Stimulated activated naive CD8-positive, alpha-beta T cell treated with anti-CD3 and anti-CD28 coated beads, Interleukin-15, Interleukin-2, amounts not matched to agents 100 ng/mL and 50 ng/mL, for 24 hours (primary cell): ENCODE data around the gene SYNJ2.

Experiments used
- H3K27ac Mint-ChIP-seq: one replicate; pipeline ENCODE4 v1.8.0; 2021; ENCODE audit warnings: mild to moderate bottlenecking, mixed read lengths
- H3K27me3 Mint-ChIP-seq: one replicate; pipeline ENCODE4 v1.8.0; 2021; ENCODE audit warnings: mixed read lengths
- H3K36me3 Mint-ChIP-seq: one replicate; pipeline ENCODE4 v1.8.0; 2021; ENCODE audit warnings: low read depth, mixed read lengths
- H3K4me1 Mint-ChIP-seq: one replicate; pipeline ENCODE4 v1.8.0; 2021; ENCODE audit warnings: low read depth, mixed read lengths
- H3K4me3 Mint-ChIP-seq: one replicate; pipeline ENCODE4 v1.8.0; 2021; ENCODE audit warnings: mild to moderate bottlenecking, mixed read lengths
- H3K9me3 Mint-ChIP-seq: one replicate; pipeline ENCODE4 v1.8.0; 2021; ENCODE audit warnings: mixed read lengths

SYNJ2 gene

GRCh38 chr6:158018041-158018771 is 36.5 kb downstream of the SYNJ2 start:
- H3K27ac Mint-ChIP-seq = no peak overlapping the region
- H3K4me1 Mint-ChIP-seq = peaks cover 21% of the 10 kb centered on the region
- H3K27me3 Mint-ChIP-seq = no peaks in the 10 kb centered on the region
- H3K36me3 Mint-ChIP-seq = peaks cover 24% of the 10 kb centered on the region
- H3K9me3 Mint-ChIP-seq = peaks cover 6% of the 10 kb centered on the region
- H3K4me3 Mint-ChIP-seq = no peak overlapping the region

DNA sequence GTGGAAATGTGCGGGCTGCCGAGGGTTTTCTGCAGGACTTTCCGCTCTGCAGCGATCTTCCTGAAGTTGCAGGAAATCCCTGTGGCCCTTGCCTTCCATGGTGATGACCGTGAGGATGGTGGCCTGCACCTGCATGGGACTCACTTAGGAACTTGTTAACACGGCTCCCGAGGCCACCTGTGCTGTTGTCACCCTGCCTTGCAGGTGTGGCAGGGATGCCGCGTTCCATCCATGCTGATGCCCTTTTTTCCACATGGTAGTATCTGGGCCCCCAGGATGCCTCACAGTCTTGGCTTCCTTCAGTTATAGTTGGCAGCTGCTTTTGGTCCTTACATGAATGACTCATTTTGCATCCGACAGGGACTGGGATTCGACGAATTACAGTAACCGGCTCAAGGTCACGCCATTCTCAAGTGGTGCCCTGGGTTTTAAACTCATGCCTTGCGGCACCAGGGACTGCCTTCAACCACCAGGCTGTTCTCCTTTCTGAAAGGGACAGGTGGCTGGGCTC is 37.2 kb downstream of the SYNJ2 start:
- Mint-ChIP-seq H3K4me3 (no peak overlapping the region), H3K27ac (no peak overlapping the region), H3K4me1 (peaks cover 14% of the 10 kb centered on the region)

GRCh38 chr6:158019416-158019815 is 37.8 kb downstream of the SYNJ2 start:
- no peaks in the 10 kb centered on the region for H3K27me3 Mint-ChIP-seq
- H3K4me1 Mint-ChIP-seq = peaks cover 10% of the 10 kb centered on the region
- peaks cover 17% of the 10 kb centered on the region for H3K36me3 Mint-ChIP-seq
- H3K9me3 Mint-ChIP-seq = no peaks in the 10 kb centered on the region
- H3K27ac Mint-ChIP-seq = no peak overlapping the region
- no peak overlapping the region for H3K4me3 Mint-ChIP-seq

More for the DNA sequence above, 37.2 kb downstream of the SYNJ2 start:
- H3K9me3 Mint-ChIP-seq = peaks cover 1% of the 10 kb centered on the region
- no peaks in the 10 kb centered on the region for H3K27me3 Mint-ChIP-seq
- H3K36me3 Mint-ChIP-seq = peaks cover 18% of the 10 kb centered on the region

GRCh38 chr6:158020272-158020711 is 38.6 kb downstream of the SYNJ2 start:
- no peaks in the 10 kb centered on the region for H3K27me3 Mint-ChIP-seq
- H3K4me3 Mint-ChIP-seq = no peak overlapping the region
- peaks cover 17% of the 10 kb centered on the region for H3K36me3 Mint-ChIP-seq
- no peaks in the 10 kb centered on the region for H3K9me3 Mint-ChIP-seq
- H3K27ac Mint-ChIP-seq = no peak overlapping the region
- H3K4me1 Mint-ChIP-seq = peaks cover 8% of the 10 kb centered on the region

DNA sequence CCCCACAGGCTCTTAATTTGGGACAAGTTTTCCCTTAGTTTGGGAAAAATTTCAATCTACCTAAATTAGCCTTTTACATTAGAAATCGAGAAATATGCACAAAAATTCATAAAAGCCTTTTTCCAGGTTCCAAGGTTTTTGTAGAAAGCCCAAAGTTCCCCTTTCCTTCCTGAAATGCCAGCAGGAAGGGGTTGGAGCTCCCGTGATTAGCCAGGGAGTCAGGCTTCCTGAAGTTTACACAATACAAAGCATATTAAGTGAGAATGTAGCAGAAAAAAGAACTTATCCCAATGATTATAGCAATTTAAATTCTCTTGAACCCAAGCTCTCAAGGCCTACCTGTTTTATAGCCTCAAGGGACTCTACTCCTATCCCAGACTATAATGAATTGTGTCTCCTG is 39.1 kb downstream of the SYNJ2 start:
- H3K4me3 Mint-ChIP-seq = no peak overlapping the region
- peaks cover 17% of the 10 kb centered on the region for H3K36me3 Mint-ChIP-seq
- H3K27ac Mint-ChIP-seq = no peak overlapping the region
- no peaks in the 10 kb centered on the region for H3K9me3 Mint-ChIP-seq
- H3K27me3 Mint-ChIP-seq = no peaks in the 10 kb centered on the region
- H3K4me1 Mint-ChIP-seq = peaks cover 13% of the 10 kb centered on the region

DNA sequence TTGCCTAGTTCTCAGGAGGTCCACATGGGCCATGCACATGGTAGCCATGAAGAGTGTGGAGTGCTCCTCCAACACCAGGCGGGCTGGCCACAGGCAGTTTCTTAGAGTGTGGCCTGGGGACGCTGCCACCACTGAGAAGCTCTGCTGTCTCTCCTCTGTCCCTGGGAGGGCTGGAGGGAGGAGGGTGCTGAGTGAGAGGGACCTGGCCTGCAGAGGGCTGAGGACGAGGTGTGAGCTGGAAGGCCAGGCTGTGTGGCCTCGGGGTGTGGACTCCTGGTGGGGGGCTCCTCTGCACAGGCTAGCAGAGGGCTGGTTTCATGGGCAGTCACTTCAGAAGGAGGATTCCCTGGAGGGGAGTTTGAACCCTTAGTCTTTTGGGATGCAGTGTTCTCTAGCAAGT is 39.7 kb downstream of the SYNJ2 start:
- no peak overlapping the region for H3K4me3 Mint-ChIP-seq
- H3K4me1 Mint-ChIP-seq = peaks cover 19% of the 10 kb centered on the region
- H3K27me3 Mint-ChIP-seq = no peaks in the 10 kb centered on the region
- no peak overlapping the region for H3K27ac Mint-ChIP-seq
- peaks cover 17% of the 10 kb centered on the region for H3K36me3 Mint-ChIP-seq
- no peaks in the 10 kb centered on the region for H3K9me3 Mint-ChIP-seq

DNA sequence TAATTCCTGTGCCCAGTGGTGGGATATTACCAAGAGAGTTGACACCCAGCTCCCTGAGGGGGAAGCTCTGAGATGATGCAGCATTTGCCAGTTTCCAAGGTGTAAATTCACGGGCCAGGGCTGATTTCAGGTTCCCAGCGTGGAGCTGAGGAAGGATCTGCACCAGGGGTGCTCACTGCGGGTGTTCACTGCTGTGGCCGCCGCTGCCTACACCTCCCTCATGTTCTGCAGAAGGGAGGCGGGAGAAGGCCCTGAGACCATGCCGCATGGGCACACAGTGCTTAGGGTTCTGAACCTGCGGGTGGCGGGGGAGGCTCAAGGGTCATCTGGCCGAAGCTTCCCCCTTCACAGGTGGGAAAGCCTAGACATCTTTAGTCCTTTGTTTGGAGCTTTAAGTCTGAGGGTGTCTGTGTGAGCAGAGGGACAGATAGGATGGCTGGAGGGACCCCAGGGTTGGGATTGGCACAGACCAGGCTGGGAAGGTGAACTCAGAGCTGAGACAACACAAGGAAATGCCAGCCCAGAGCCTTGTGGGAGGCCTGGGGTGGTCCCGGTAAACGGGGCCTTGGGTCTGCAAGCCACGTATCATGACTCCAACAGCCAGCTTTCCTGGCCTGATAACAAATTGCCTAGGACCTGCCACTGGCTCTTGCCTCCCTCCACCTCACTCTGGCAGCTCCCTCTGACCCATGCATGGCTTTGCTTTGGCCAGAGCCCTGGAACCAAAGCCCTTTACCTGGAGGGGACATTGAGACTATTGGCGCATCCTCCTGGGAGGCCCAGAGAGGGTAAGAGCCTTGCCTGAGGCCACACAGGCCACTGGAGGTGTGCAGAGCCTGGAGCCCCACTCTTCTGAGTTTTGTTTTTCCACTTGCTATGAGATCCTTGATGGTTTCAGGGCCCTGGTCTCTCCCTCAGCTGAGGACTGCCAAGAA is 40.4 kb downstream of the SYNJ2 start:
- H3K9me3 Mint-ChIP-seq = no peaks in the 10 kb centered on the region
- no peak overlapping the region for H3K4me3 Mint-ChIP-seq
- no peak overlapping the region for H3K27ac Mint-ChIP-seq
- peaks cover 26% of the 10 kb centered on the region for H3K4me1 Mint-ChIP-seq
- peaks cover 17% of the 10 kb centered on the region for H3K36me3 Mint-ChIP-seq
- no peaks in the 10 kb centered on the region for H3K27me3 Mint-ChIP-seq

DNA sequence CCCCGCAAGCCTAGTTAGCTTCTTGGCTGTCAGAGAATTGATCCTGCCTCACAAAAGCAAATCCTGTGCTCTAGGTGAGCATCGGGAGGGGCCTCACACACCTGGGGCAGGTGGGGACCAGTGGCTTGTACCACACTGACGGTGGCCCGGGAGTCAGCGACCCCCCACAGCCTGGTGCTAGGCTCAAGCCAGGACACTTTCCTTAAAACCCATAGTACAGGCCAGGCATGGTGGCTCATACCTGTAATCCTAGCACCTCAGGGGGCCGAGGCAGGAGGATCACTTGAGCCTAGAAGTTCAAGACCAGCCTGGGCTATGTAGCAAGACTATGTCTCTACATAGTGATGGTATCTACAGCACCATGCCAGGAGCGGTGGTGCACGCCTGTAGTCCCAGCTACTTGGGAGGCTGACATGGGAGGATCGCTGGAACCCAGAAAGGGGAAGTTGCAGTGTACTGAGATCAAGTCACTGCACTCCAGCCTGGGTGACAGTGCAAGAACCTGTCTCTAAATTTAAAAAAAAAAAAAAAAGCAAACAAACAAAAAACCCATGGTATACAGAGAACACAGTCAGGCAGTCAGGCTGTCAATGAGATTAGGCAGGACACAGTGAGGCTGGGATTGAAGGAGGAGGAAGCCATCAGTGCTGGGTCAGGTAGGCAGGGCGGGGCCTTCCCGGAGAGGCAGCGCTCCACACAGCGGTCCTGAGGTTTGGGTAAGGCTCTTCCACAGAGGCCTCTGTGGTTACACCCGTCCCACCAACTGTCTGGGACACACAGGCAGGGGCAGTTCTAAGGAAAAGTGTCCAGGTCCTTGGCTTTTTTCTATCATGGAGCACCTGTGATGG is 41.3 kb downstream of the SYNJ2 start:
- Mint-ChIP-seq H3K9me3 (no peaks in the 10 kb centered on the region), H3K27ac (peak overlapping the region; percentile 26), H3K27me3 (no peaks in the 10 kb centered on the region), H3K4me3 (no peak overlapping the region), H3K36me3 (peaks cover 22% of the 10 kb centered on the region), H3K4me1 (peaks cover 35% of the 10 kb centered on the region)

GRCh38 chr6:158023597-158023939 is 41.9 kb downstream of the SYNJ2 start:
- Mint-ChIP-seq H3K36me3 (peaks cover 24% of the 10 kb centered on the region), H3K4me3 (no peak overlapping the region), H3K27ac (no peak overlapping the region), H3K9me3 (no peaks in the 10 kb centered on the region), H3K4me1 (peaks cover 37% of the 10 kb centered on the region), H3K27me3 (no peaks in the 10 kb centered on the region)

DNA sequence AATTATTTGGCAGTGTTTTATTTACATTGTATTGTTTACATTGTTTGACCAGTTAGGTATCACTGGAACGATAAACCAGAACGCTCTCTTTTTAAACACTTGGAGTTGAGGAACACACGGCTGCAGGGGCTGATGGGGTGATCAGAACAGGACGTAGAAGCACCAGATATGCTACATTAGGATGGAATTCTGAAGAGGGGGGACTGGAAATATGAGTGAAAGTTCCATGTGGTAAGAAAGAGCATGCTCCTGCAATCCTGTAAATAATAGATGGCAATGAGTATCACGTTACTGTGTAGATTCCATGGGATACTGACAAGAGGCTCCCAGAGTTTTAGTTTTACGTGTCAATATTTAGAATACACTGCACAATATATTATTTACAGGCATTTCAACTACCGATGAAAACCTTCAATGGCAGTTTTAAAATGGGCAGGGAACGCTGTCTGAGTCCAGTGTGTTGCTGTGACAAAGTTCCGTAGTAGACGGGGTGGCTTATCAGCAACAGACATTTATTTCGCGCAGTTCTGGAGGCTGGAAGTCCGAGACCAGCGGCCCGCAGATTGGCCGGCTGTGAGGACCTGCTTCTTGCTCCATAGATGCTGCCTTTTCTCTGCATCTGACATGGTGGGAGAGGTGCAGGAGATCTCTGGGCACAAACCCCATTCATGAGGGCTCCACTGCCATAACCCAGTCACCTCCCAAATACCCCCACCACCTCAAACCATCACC is 43.1 kb downstream of the SYNJ2 start:
- Mint-ChIP-seq H3K9me3 (no peaks in the 10 kb centered on the region), H3K36me3 (peaks cover 17% of the 10 kb centered on the region), H3K4me1 (peaks cover 37% of the 10 kb centered on the region), H3K27me3 (no peaks in the 10 kb centered on the region), H3K27ac (peak overlapping the region; percentile 45), H3K4me3 (no peak overlapping the region)

GRCh38 chr6:158026054-158026900 is 44.6 kb downstream of the SYNJ2 start:
- Mint-ChIP-seq H3K27me3 (no peaks in the 10 kb centered on the region), H3K4me3 (peak overlapping the region; percentile 82), H3K9me3 (no peaks in the 10 kb centered on the region), H3K27ac (peak overlapping the region; percentile 99), H3K4me1 (peaks cover 49% of the 10 kb centered on the region), H3K36me3 (peaks cover 19% of the 10 kb centered on the region)

DNA sequence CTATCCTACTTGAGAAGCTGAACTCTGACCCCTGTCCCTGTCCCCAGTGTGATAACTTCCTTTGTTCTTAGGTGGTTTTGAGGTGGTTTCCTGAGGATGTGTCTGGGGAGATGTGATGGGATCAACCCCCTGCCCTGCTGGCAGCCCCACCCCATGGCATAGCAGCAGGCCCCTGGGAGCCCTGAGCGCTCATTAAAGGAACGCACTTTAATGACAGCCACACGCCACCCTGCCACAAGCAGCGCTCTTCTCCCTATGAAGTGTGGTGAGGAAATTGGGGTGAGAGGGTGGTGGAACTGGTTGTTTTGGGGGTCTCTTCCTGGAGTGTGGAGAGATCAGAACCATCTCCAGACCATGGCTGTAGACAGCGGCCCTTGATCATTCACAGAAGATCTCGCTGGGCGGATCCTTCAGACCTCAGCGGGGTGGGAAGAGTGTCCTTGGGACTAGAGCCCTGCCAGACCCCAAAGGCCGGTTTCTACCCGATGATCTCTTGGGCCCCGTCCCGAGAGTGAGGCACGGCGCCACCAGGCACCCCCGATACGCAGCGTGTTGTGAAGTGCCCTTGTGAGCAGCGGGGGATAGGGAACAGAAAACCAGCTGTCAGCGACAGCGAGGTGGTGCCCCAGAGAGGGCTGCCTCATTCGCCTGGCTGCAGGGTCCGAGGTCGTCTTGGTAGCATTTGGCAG is 45.4 kb downstream of the SYNJ2 start:
- peaks cover 57% of the 10 kb centered on the region for H3K4me1 Mint-ChIP-seq
- peak overlapping the region; percentile 82 for H3K4me3 Mint-ChIP-seq
- H3K27me3 Mint-ChIP-seq = no peaks in the 10 kb centered on the region
- H3K27ac Mint-ChIP-seq = peak overlapping the region; percentile 99
- no peaks in the 10 kb centered on the region for H3K9me3 Mint-ChIP-seq
- H3K36me3 Mint-ChIP-seq = peaks cover 19% of the 10 kb centered on the region
